ENCODE measurements around the gene EPHA4.

Gene EPHA4

GRCh38 chr2:221465776-221466175, 106.3 kb downstream of the EPHA4 start:
- DNase-seq, result no peak

GRCh38 chr2:221464971-221465370, 107.1 kb downstream of the EPHA4 start:
- DNase-seq, result no peak

DNA sequence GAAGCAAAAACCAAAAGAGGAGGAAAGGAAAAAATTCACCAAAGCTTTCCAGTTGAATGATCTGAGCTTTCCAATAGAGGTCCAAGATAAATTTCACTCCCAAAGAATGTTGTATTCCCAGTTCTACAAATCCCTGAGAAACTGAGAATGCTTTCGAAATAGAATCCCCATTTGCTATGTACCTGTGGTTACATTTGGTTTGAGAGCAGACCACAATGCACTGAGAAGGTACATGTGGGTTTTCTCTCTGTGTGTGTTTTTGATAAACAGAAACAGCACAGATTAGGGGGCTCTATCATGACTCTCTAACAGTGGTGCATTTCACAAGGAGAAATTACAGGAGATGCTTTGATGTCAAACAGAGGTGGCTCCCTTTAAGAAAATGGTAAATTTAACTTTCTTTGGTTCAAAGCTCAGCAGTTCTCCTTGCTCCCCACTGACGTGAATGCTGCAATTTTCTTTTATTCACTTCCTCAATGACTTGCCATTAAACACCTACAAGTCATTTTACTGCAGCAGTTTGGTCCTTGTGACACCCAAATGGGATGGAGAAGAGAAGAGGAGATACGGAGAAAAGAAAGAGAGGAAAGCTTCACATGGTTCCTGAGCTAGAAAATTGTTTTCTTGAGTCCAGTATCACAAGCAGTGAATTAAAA, 108.7 kb downstream of the EPHA4 start:
- no peak for DNase-seq

- no peak for DNase-seq
These were observed 110.2 kb downstream of the EPHA4 start for GRCh38 chr2:221461901-221462300.

GRCh38 chr2:221460136-221460535, 112.0 kb downstream of the EPHA4 start:
- DNase-seq, result no peak

DNA sequence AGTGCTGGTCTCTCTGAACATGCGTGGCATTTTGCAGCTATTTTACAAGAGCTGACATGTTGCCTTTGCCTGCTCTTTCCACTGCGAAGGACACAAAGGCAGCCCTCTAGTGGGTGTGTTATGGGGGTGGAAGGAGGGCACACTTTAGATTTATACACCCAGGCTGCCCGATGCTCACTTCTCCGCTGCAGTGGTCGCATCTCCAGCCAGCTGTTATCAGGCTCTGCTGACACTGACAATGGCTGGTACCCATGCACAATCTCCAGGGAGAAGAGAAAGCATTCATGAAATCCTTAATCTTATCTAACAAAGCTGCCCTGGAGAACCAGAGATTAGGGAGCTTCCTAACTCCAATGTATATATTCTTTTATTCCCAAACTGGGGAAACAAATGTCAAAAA, 113.5 kb downstream of the EPHA4 start:
- no peak for DNase-seq

- DNase-seq, result no peak
These were observed 116.9 kb downstream of the EPHA4 start for GRCh38 chr2:221455214-221455613.

DNA sequence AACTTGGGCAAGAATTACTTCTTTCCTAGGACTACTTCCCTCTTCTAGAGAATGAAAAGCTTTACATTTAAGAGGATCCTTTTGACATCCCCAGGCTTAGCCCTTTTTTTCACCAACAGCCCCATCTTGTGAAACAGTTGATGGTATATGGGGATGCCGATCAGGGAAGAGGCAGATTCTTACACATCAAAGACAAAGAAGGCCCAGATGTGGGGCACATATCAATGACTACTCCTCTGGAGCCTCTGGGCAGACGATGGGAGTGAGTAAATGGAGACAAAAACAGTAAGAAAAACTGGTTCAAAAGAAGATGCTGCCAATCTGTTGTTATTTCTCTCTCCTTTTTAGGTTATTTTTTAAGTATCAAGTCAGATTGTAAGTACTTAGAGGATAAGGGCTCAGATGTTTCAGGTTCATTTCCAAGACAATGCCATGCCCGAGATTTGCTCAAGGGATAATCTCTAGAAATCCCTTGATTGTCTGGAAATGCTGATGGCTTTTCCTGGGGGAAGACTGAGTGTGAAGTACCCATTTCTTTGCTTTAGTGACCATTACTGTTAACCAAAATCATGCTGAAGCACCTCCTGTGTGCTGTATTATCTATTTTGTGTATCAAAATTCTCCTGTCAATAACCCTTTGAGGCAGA, 117.5 kb downstream of the EPHA4 start:
- no peak for DNase-seq

DNA sequence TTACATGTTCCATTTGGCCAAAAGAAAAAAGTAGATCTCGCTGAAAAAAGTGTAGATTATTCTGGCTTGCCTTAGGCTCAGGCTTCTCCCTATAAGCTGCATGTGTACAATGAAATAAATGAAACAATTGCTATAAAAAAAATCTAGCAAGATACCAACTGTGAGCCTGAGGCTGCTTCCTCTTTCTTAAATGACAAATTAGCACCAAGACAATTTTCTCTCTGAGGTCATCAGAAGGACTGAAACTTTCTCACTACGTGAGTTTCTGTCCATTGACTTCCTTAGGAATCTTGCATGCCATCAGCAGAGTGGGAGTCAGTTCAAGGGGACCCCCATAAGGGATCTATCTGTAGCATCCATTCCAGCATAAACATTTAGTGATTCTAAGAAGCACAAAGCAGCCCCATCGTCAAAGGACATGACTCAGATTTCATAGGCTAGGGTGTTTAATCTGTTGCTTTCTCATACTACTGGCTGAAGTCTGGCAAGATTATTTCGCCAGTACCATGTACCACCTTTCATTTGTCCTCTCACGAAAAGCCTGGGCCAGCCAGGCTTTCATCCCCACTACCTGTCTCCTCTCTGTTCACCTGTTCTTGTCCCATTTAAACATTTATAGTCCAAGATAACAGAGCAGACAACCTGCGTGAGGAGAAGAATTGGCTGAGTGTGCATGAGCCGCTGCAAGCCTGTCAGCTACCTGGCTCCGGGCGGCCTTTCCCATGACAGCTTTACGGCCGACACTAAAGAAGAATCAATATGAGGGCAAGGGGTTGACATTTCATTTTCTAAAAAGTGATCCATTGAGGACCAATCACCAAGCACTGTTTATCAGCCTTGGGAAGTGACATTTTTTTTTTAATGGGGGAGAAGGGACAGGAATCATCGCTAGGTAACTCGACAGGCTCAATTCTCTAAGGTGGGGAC, 120.0 kb downstream of the EPHA4 start:
- no peak for DNase-seq

DNA sequence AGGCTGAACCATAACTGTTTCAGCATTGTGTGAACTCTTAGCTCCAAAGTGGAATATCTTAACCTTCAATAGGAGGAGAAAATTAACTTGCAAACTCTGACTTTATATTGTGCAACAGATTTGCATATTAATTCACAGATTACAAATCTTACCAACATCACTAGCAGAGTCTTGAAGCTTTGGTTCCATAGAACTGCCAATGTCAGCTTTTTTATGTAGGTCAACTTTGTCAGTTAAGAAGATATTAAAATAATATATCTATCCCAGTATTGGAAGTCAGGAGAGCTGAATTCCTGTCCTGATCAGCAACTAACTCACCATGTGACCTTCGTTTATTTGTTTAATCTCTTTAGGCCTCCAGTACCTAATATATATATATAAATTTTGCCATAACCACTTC, 121.8 kb downstream of the EPHA4 start:
- no peak for DNase-seq

- no peak for DNase-seq
These were observed 122.7 kb downstream of the EPHA4 start for GRCh38 chr2:221449406-221449805.

- DNase-seq, result no peak
These were observed 123.2 kb downstream of the EPHA4 start for GRCh38 chr2:221448844-221449390.

GRCh38 chr2:221448057-221448843, 123.9 kb downstream of the EPHA4 start:
- DNase-seq, result no peak

GRCh38 chr2:221447310-221447709, 124.8 kb downstream of the EPHA4 start:
- no peak for DNase-seq

DNA sequence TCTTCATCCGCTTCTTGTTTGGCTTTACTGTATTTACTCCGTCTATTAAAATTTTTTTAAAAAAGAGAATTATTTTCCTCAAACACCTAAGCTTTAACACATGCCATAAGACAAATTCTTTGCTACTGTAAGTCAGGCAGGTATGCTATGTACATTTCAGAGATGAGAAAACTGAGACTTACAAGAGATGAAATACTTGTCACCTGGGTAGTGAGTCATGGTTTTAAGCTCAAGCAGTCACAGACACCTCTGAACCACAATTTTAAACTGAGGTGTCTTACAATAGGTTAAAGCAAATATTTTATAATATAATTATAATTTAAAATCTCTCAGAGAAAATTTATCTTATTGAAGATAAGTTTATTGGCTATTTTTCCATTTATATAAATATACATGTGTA, 126.0 kb downstream of the EPHA4 start:
- no peak for DNase-seq

DNA sequence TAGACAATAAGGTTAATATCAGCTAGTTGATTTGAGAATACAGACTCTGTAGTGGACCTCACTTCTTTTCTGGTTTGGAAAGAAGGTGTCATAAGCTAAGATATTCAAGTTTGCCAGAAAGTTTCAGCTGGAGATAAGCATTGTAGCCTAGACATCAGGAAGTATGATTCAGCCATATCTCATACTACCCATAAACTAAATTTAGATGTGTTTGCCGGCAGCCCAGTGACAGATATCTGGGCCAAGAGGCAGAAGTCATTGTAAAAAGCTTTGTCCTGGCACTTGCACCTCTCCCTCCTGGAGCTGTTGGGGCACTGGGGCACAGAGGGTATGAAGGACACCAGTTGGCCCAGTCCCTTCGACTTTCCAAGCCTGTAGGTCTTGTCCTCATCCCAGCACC, 128.0 kb downstream of the EPHA4 start:
- DNase-seq, result no peak

GRCh38 chr2:221443645-221444044, 128.5 kb downstream of the EPHA4 start:
- no peak for DNase-seq

DNA sequence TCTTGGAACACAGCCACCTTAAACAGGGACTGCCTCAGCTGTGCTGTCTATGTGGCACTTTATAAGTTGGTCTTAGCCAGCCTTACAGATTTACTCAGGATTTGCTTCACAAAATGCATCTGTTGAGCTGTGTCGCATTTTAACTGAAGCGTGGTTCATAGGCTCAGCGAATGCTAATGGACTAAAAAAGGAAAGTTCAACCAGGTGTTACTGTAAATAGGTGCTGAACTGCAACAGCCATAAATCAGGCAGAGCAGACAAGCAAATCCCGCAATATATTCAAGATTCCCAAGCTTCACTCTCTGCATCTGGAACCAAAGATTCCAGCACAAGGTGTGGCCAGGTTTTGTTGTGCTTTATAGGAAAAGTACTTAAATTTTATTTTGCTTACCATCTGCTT, 130.0 kb downstream of the EPHA4 start:
- peak; percentile 8 for DNase-seq

DNA sequence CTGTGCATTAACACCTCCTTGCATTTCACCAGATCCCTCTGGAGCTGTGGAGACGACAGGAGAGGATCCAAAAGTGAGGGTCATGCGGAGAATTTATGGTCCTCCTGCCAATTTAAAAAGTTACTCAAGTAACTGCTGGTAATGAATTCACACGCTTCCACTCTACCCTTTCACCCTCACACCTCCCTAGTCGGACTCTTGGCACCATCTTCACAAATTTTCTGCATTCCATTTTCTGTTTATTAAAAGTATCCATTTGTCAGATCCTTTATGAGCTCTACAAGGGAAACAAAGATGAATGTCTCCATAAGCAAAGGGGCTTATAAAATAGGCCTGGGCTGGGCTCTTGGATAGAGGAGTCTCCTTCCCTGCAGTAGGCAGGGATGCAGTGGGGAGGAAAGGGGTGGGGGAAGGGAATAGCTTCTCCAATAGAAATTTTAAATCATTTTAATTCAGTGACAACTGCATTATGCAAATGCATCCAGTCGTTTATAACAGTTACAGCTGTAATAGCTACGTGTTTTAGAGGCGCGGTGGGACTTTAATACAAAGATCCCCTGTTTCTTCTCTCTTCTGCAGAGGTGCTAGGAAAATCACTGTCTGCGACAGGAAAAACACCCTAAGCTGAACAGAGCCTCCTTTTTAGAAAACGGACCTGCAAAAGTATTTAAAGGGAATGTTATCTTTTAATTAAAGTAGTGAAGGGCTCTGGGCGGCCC, 132.2 kb downstream of the EPHA4 start:
- no peak for DNase-seq

DNA sequence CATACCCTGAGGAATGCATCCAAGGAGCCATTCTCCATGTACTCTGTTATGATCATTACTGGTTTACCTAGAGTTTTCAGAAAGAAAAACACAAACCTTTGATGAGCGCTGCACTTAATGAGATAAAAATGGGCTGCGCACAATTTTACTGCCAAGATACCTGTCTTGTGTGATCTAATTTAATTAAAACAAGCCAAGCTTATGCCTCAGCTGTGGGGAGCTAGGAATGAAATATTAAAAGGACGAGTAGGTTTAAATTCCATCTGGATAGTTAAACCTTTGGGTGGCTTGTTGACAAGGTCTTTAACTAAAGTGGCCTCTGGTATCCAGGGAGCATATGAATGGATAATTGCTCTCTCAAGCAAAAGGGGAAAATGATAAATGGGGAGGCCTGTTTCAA, 135.0 kb downstream of the EPHA4 start:
- no peak for DNase-seq

DNA sequence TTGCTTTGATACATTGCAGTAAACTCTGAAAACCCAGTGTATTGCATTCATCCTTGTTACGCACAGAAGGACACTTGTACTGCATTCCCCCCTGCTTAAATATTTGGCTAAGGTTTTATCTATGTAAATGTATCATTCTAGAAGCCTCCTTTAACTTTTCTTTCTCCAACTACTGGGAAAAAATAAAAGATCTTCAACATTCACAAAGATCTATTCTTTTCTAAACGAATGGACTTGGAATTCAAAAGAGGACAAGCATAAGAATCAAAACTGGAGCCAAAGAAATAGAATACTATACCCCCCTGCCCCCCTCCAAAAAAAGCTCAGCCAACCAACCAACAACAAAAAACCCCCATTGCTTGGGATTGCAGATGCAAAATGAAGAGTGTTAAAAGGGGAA, 136.9 kb downstream of the EPHA4 start:
- DNase-seq, result no peak

- no peak for DNase-seq
These were observed 138.0 kb downstream of the EPHA4 start for GRCh38 chr2:221434142-221434541.
